Keratinocyte (primary cell): ENCODE data around the gene SH3PXD2A. TPM values are rescaled to one million over a fixed set of nuclear protein-coding genes. Genes with fewer than 3 reads are reported as not detected.
A peak's percentile ranks its signal among the peaks of the same experiment; 100 is the strongest.

Experiments
- DNase-seq: peaks from one replicate; pipeline ENCODE4 v3.0.0-alpha.2; 2011; ENCODE audit warnings: low read depth, missing footprints, low spot score
- FAIRE-seq: peaks from 2 replicates; lab custom pipeline; 2011; peaks lifted over from hg19 to GRCh38; lab: Jason Lieb, UNC
- H2AFZ ChIP-seq: 2 replicates; pipeline ENCODE4 v1.6.0; 2012; ENCODE audit warnings: low read length, control low read depth, inconsistent platforms; ENCODE audit not compliant: control insufficient read depth
- H3K27ac ChIP-seq: 2 replicates; pipeline ENCODE4 v1.5.1; 2011; ENCODE audit warnings: low read length; ENCODE audit not compliant: control insufficient read depth, insufficient read depth
- H3K27me3 ChIP-seq: 3 replicates; pipeline ENCODE4 v1.6.0; 2011; ENCODE audit warnings: low read length; ENCODE audit not compliant: control insufficient read depth, insufficient read depth; ENCODE audit errors: extremely low read depth
- H3K36me3 ChIP-seq, 2 experiments: 2 replicates in 1 of 2; 3 replicates in 1 of 2; pipeline ENCODE4 v1.5.1; 2011; ENCODE audit warnings: low read length in 2 of 2, mild to moderate bottlenecking in 1 of 2; ENCODE audit not compliant: control insufficient read depth in 2 of 2, insufficient read depth in 2 of 2; ENCODE audit errors: extremely low read depth in 1 of 2
- H3K4me1 ChIP-seq: 3 replicates; pipeline ENCODE4 v1.5.1; 2011; ENCODE audit warnings: low read length; ENCODE audit not compliant: control insufficient read depth, insufficient read depth; ENCODE audit errors: extremely low read depth
- H3K4me2 ChIP-seq: 3 replicates; pipeline ENCODE4 v1.6.0; 2011; ENCODE audit warnings: low read depth, low read length; ENCODE audit not compliant: control insufficient read depth, insufficient read depth; ENCODE audit errors: extremely low read depth
- H3K4me3 ChIP-seq, 3 experiments: fragments of 200-600 bp in 1 of 3; sonication (generic) in 1 of 3; 2 replicates in 2 of 3; 3 replicates in 1 of 3; pipeline ENCODE4 v1.5.1; 2011 to 2016; ENCODE audit warnings: low read length in 3 of 3, mild to moderate bottlenecking in 3 of 3, control low read depth in 2 of 3, inconsistent platforms in 1 of 3, low read depth in 1 of 3, mixed read lengths in 1 of 3, mixed run types in 1 of 3, moderate library complexity in 1 of 3; ENCODE audit not compliant: control insufficient read depth in 2 of 3, insufficient read depth in 2 of 3; ENCODE audit errors: extremely low read depth in 1 of 3
- H3K79me2 ChIP-seq: 2 replicates; pipeline ENCODE4 v1.6.0; 2012; ENCODE audit warnings: low read length; ENCODE audit not compliant: control insufficient read depth, insufficient read depth
- H3K9ac ChIP-seq: 3 replicates; pipeline ENCODE4 v1.6.0; 2011; ENCODE audit warnings: low read length; ENCODE audit not compliant: control insufficient read depth, insufficient read depth; ENCODE audit errors: extremely low read depth
- H3K9me1 ChIP-seq: 3 replicates; pipeline ENCODE4 v1.6.0; 2011; ENCODE audit warnings: low read length; ENCODE audit not compliant: control insufficient read depth, insufficient read depth; ENCODE audit errors: extremely low read depth
- H3K9me3 ChIP-seq: 2 replicates; pipeline ENCODE4 v1.5.1; 2012; ENCODE audit warnings: low read depth, low read length; ENCODE audit not compliant: control insufficient read depth
- H4K20me1 ChIP-seq: 3 replicates; pipeline ENCODE4 v1.6.0; 2011; ENCODE audit warnings: low read length; ENCODE audit not compliant: control insufficient read depth, insufficient read depth; ENCODE audit errors: extremely low read depth
- CTCF ChIP-seq, 3 experiments: IDR thresholded peaks in 1 of 3; conservative IDR thresholded peaks in 1 of 3; optimal IDR thresholded peaks in 1 of 3; 2 replicates in 2 of 3; 3 replicates in 1 of 3; pipeline versions ENCODE3 to v1.5.1; 2011; ENCODE audit warnings: low read length in 3 of 3, mild to moderate bottlenecking in 3 of 3, moderate library complexity in 2 of 3, control low read depth in 1 of 3, inconsistent platforms in 1 of 3; ENCODE audit not compliant: insufficient read depth in 2 of 3; ENCODE audit errors: extremely low read depth in 1 of 3
- EZH2 ChIP-seq: IDR thresholded peaks from one replicate; pipeline ENCODE4 v1.6.1; 2012; ENCODE audit warnings: inconsistent platforms, mild to moderate bottlenecking, low read length, moderate library complexity
- dilution Hi-C: fragments of 300-500 bp; cut with MboI; formaldehyde crosslinking; loops from one replicate; pipeline ENCODE4 v1.7.0; 2020; ENCODE audit warnings: low sequenced_read_pairs; ENCODE audit not compliant: extremely low pct_ligation_motif_present
- polyA plus RNA-seq, 5 experiments: library from polyadenylated mRNA; depleted of rRNA in 3 of 5; stranded (reverse) in 3 of 5; stranded (forward) in 1 of 5; unstranded in 1 of 5; fragments of >200 nt; gene quantifications; 1 replicate in 1 of 5; 2 replicates in 3 of 5; 3 replicates in 1 of 5; pipeline versions ENCODE4 v1.2.1 to v1.2.3, GENCODE V29; 2011 to 2012; ENCODE audit warnings: missing spikeins in 2 of 5, low read depth in 1 of 5, low replicate concordance in 1 of 5

Gene SH3PXD2A
- polyA plus RNA-seq, 1 donor (not counting 4 experiments of a cell fraction or from before 2014, with no cell fraction given) = 33.9 TPM

- DNase-seq (no peak), FAIRE-seq (no peak)
- dilution Hi-C loops = no loop called here
- Histone ChIP-seq H3K4me2 (no peak overlapping the region), H3K9ac (no peak overlapping the region), H3K27me3 (peaks cover 40% of the 10 kb centered on the region), H4K20me1 (peaks cover 2% of the 10 kb centered on the region), H2AFZ (no peak overlapping the region), H3K9me1 (no peaks in the 10 kb centered on the region), H3K79me2 (no peaks in the 10 kb centered on the region), H3K36me3 (no peaks in the 10 kb centered on the region), H3K9me3 (no peaks in the 10 kb centered on the region), H3K4me1 (no peaks in the 10 kb centered on the region), H3K27ac (no peak overlapping the region), H3K4me3 (peak overlapping the region in 1 of 3 experiments; percentile 34)
- TF ChIP-seq EZH2 (no peak), CTCF (optimal IDR thresholded peaks at IDR 0.05 in 1 of 3, IDR thresholded peaks at IDR 0.05 in 1 of 3, conservative IDR thresholded peaks at IDR 0.05 in 1 of 3; ENCODE audit: extremely low read depth in 1 of 3, insufficient read depth in 2 of 3, low read length in 3 of 3) (no peak)
These were observed 270.4 kb downstream of the SH3PXD2A start for GRCh38 chr10:103585011-103585405.

DNA sequence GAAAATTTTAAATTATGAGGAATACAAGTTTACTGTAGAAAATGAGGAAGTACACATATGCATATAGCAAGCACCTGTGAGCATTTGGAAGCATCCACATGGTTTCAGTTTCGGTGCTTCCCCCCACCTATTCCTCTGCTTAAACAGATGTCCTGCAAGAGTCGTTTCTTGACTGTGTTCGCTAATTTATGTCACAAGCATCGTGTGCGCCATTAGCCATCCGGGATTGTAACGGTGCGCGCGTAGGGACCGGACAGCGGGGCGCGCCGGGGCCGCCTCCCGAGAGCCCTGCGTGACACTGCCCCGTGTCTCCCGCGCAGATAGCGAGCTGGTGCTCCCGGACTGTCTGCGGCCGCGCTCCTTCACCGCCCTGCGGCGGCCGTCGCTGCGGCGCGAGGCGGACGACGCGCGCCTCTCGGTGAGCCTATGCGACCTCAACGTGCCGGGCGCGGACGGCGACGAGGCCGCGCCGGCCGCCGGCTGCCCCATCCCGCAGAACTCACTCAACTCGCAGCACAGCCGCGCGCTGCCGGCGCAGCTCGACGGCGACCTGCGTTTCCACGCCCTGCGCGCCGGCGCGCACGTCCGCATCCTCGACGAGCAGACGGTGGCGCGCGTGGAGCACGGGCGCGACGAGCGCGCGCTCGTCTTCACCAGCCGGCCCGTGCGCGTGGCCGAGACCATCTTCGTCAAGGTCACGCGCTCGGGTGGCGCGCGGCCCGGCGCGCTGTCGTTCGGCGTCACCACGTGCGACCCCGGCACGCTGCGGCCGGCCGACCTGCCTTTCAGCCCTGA, 271.0 kb downstream of the SH3PXD2A start:
- Histone ChIP-seq H3K27ac (no peak overlapping the region), H3K9ac (no peak overlapping the region), H3K79me2 (no peaks in the 10 kb centered on the region), H3K4me2 (peak overlapping the region; percentile 73), H3K9me3 (no peaks in the 10 kb centered on the region), H3K27me3 (peaks cover 42% of the 10 kb centered on the region), H3K4me1 (no peaks in the 10 kb centered on the region), H3K4me3 (peak overlapping the region in 2 of 3 experiments; percentile 34 to 49), H3K36me3 (no peaks in the 10 kb centered on the region), H4K20me1 (peaks cover 3% of the 10 kb centered on the region), H2AFZ (peak overlapping the region; percentile 37), H3K9me1 (no peaks in the 10 kb centered on the region)
- dilution Hi-C loops = no loop called here
- FAIRE-seq (no peak), DNase-seq (no peak)
- no peak for TF ChIP-seq CTCF (optimal IDR thresholded peaks at IDR 0.05 in 1 of 3, IDR thresholded peaks at IDR 0.05 in 1 of 3, conservative IDR thresholded peaks at IDR 0.05 in 1 of 3; ENCODE audit: extremely low read depth in 1 of 3, insufficient read depth in 2 of 3, low read length in 3 of 3)
- peak; percentile 43 for TF ChIP-seq EZH2
